Spinal cord (tissue), 10 donors: ENCODE measurements around the gene DEFB129. TPM values are rescaled to one million over a fixed set of nuclear protein-coding genes. Genes with fewer than 3 reads are reported as not detected.
A peak's percentile ranks its signal among the peaks of the same experiment; 100 is the strongest.
"Not testable (repeated sequence)": the region's sequence is repeated elsewhere in the genome, so short reads cannot be mapped to it uniquely, and the experiment has no call there.

Experiments
- DNase-seq, 6 donors: peaks; one replicate each; pipeline versions ENCODE4 v3.0.0 to v3.0.0-alpha.2; 2013 to 2015; ENCODE audit warnings: low spot score in 6 of 6, low read depth in 4 of 6
- H3K27ac ChIP-seq: one replicate; pipeline ENCODE4 v1.5.1; 2013; ENCODE audit warnings: low read depth, low read length, control low read depth
- H3K27me3 ChIP-seq: one replicate; pipeline ENCODE4 v1.6.1; 2013; ENCODE audit warnings: low read length; ENCODE audit not compliant: control insufficient read depth, insufficient read depth
- H3K36me3 ChIP-seq: one replicate; pipeline ENCODE4 v1.6.1; 2013; ENCODE audit warnings: low read length; ENCODE audit not compliant: control insufficient read depth, insufficient read depth
- H3K4me1 ChIP-seq: one replicate; pipeline ENCODE4 v1.6.1; 2013; ENCODE audit warnings: low read length; ENCODE audit not compliant: control insufficient read depth, insufficient read depth
- H3K4me3 ChIP-seq: one replicate; pipeline ENCODE4 v1.5.1; 2013; ENCODE audit warnings: low read depth, low read length, control low read depth
- H3K9me3 ChIP-seq: one replicate; pipeline ENCODE4 v1.6.1; 2013; ENCODE audit warnings: low read length; ENCODE audit not compliant: control insufficient read depth, insufficient read depth
- WGBS: methylation state at CpG from one replicate; pipeline ENCODE4 v1.1.5; 2013; ENCODE audit warnings: missing lambda C conversion rate; ENCODE audit not compliant: insufficient coverage; 5-methylcytosine and 5-hydroxymethylcytosine counted together
- long read RNA-seq, 4 donors: transcript quantifications; one replicate each; lab custom pipeline, GENCODE V29; 2026
- polyA plus RNA-seq, 2 donors: library from polyadenylated mRNA; unstranded; fragments of 120-200 nt; gene quantifications; one replicate each; pipeline ENCODE4 v1.2.1, GENCODE V29; 2013; ENCODE audit not compliant: insufficient read length in 2 of 2
- total RNA-seq, 2 donors: library from RNA; depleted of rRNA in 1 of 2; stranded (reverse); fragments of 120-200 nt in 1 of 2; fragments of >200 nt in 1 of 2; gene quantifications; one replicate each; pipeline versions ENCODE4 v1.2.3 to v1.2.4, GENCODE V29; 2013 to 2014
- donor health status: healthy.

The DEFB129 gene
- not detected for total RNA-seq
- not detected for polyA plus RNA-seq
- long read RNA-seq, donor 1: 0 reads
- long read RNA-seq, donor 2: 0 reads
- long read RNA-seq, donor 3: 0 reads
- long read RNA-seq, donor 4: 0 reads

GRCh38 chr20:226958-227357, at the start of gene DEFB129:
DEFB129 (plus strand) TSS chr20:227258; CDS start chr20:227289, 31 bp downstream.
- WGBS: 75% methylated on average over 2 of the region's 3 CpGs
- Histone ChIP-seq H3K9me3 (no peaks in the 10 kb centered on the region), H3K4me1 (no peaks in the 10 kb centered on the region), H3K27ac (no peak within 1 kb of the TSS), H3K36me3 (no peaks in the 10 kb centered on the region), H3K27me3 (peaks cover 2% of the 10 kb centered on the region), H3K4me3 (no peak within 1 kb of the TSS)
- no peak for DNase-seq

- no peak overlapping the region for H3K4me3 ChIP-seq
- no CpG with 5 or more reads among the region's 2 CpGs for WGBS
- H3K27ac ChIP-seq: no peak overlapping the region
- H3K4me1 ChIP-seq: no peaks in the 10 kb centered on the region
- DNase-seq: no peak
- H3K36me3 ChIP-seq: no peaks in the 10 kb centered on the region
- no peaks in the 10 kb centered on the region for H3K27me3 ChIP-seq
- no peaks in the 10 kb centered on the region for H3K9me3 ChIP-seq
Measured at GRCh38 chr20:184288-184687, 42.8 kb upstream of the DEFB129 start.

GRCh38 chr20:187733-188132, 39.3 kb upstream of the DEFB129 start:
- no CpG with 5 or more reads among the region's 2 CpGs for WGBS
- no peak overlapping the region for H3K4me3 ChIP-seq
- H3K27ac ChIP-seq: no peak overlapping the region
- H3K27me3 ChIP-seq: peaks cover 3% of the 10 kb centered on the region
- H3K4me1 ChIP-seq: no peaks in the 10 kb centered on the region
- H3K9me3 ChIP-seq: no peaks in the 10 kb centered on the region
- H3K36me3 ChIP-seq: no peaks in the 10 kb centered on the region
- DNase-seq: no peak

GRCh38 chr20:189611-190010, 37.4 kb upstream of the DEFB129 start, which contains the start of gene DEFB128:
DEFB128 (minus strand) TSS chr20:189711; CDS start chr20:189623, 88 bp downstream.
- WGBS: 86% methylated on average over 3 of the region's 7 CpGs
- DNase-seq: no peak
- Histone ChIP-seq H3K36me3 (no peaks in the 10 kb centered on the region), H3K27ac (no peak within 1 kb of the TSS), H3K27me3 (peaks cover 3% of the 10 kb centered on the region), H3K9me3 (no peaks in the 10 kb centered on the region), H3K4me3 (no peak within 1 kb of the TSS), H3K4me1 (no peaks in the 10 kb centered on the region)

- Histone ChIP-seq H3K27ac (no peak overlapping the region), H3K36me3 (no peaks in the 10 kb centered on the region), H3K9me3 (no peaks in the 10 kb centered on the region), H3K27me3 (peaks cover 2% of the 10 kb centered on the region), H3K4me1 (no peaks in the 10 kb centered on the region), H3K4me3 (no peak overlapping the region)
- DNase-seq: no peak
- WGBS: no CpG with 5 or more reads among the region's 1 CpG
Measured at GRCh38 chr20:198225-198624, 28.8 kb upstream of the DEFB129 start.

GRCh38 chr20:199996-200395, 27.1 kb upstream of the DEFB129 start:
- H3K36me3 ChIP-seq: no peaks in the 10 kb centered on the region
- 71% methylated on average over 3 of the region's 4 CpGs for WGBS
- no peaks in the 10 kb centered on the region for H3K4me1 ChIP-seq
- no peak overlapping the region for H3K4me3 ChIP-seq
- no peak overlapping the region for H3K27ac ChIP-seq
- H3K27me3 ChIP-seq: peaks cover 2% of the 10 kb centered on the region
- no peak for DNase-seq
- H3K9me3 ChIP-seq: no peaks in the 10 kb centered on the region

- H3K36me3 ChIP-seq, H3K9me3 ChIP-seq, H3K4me3 ChIP-seq, H3K27me3 ChIP-seq, H3K27ac ChIP-seq, H3K4me1 ChIP-seq, DNase-seq: not testable (repeated sequence)
- WGBS: 100% methylated on average over 1 of the region's 4 CpGs
Measured at GRCh38 chr20:203630-204029, 23.4 kb upstream of the DEFB129 start.

GRCh38 chr20:208942-209566, 18.0 kb upstream of the DEFB129 start:
- Histone ChIP-seq H3K4me1 (no peaks in the 10 kb centered on the region), H3K27me3 (peaks cover 5% of the 10 kb centered on the region), H3K4me3 (no peak overlapping the region), H3K9me3 (no peaks in the 10 kb centered on the region), H3K36me3 (no peaks in the 10 kb centered on the region), H3K27ac (no peak overlapping the region)
- 57% methylated on average over 1 of the region's 5 CpGs for WGBS
- peak in 4 of 6 donors; percentile 3 to 74 (median 32) for DNase-seq

- 37% methylated on average over 2 of the region's 7 CpGs for WGBS
- DNase-seq: no peak
Measured at GRCh38 chr20:210809-211502, 16.1 kb upstream of the DEFB129 start.

GRCh38 chr20:214383-214782, 12.7 kb upstream of the DEFB129 start:
- no peaks in the 10 kb centered on the region for H3K4me1 ChIP-seq
- peaks cover 8% of the 10 kb centered on the region for H3K27me3 ChIP-seq
- H3K36me3 ChIP-seq: no peaks in the 10 kb centered on the region
- no peaks in the 10 kb centered on the region for H3K9me3 ChIP-seq
- H3K27ac ChIP-seq: no peak overlapping the region
- WGBS: no CpG with 5 or more reads among the region's 2 CpGs
- H3K4me3 ChIP-seq: no peak overlapping the region
- DNase-seq: no peak

More at GRCh38 chr20:210809-211502, 16.1 kb upstream of the DEFB129 start:
- H3K4me3 ChIP-seq: no peak overlapping the region
- no peak overlapping the region for H3K27ac ChIP-seq
- H3K4me1 ChIP-seq: no peaks in the 10 kb centered on the region
- H3K27me3 ChIP-seq: peaks cover 5% of the 10 kb centered on the region
- no peaks in the 10 kb centered on the region for H3K36me3 ChIP-seq
- H3K9me3 ChIP-seq: no peaks in the 10 kb centered on the region
